K562 (cell line): ENCODE data around the gene NAP1L1. TPM values are rescaled to one million over a fixed set of nuclear protein-coding genes. Genes with fewer than 3 reads are reported as not detected.

ENCODE experiments used
- ARID4B ChIP-seq: sonication (generic); formaldehyde crosslinking; IDR thresholded peaks from 2 replicates; pipeline ENCODE4 v1.8.0; 2022; ENCODE audit warnings: mild to moderate bottlenecking, missing genetic modification reagents
- CBX8 ChIP-seq: fragments of 200-600 bp; sonication (generic); IDR thresholded peaks from 2 replicates; pipeline ENCODE4 v1.6.1; 2012; ENCODE audit warnings: borderline replicate concordance, mixed run types, low read depth, mild to moderate bottlenecking, moderate library complexity, mixed read lengths, low read length, control low read depth, inconsistent platforms; ENCODE audit not compliant: poor library complexity, severe bottlenecking; ENCODE audit errors: extremely low read depth
- DIDO1 ChIP-seq: fragments of 450-650 bp; IDR thresholded peaks from 2 replicates; pipeline ENCODE4 v1.6.1; 2016; ENCODE audit warnings: low read depth, missing biosample characterization, missing genetic modification characterization
- DMBX1 ChIP-seq: fragments of 250-450 bp; sonication (Bioruptor Pico); IDR thresholded peaks from 2 replicates; pipeline ENCODE4 v1.8.0; 2022; ENCODE audit warnings: inconsistent platforms, mild to moderate bottlenecking, moderate library complexity, borderline replicate concordance
- E2F5 ChIP-seq: sonication (generic); formaldehyde crosslinking; IDR thresholded peaks from 2 replicates; pipeline ENCODE4 v1.8.0; 2022; ENCODE audit warnings: mild to moderate bottlenecking, missing genetic modification reagents
- FOXP4 ChIP-seq: sonication (generic); formaldehyde crosslinking; IDR thresholded peaks from 2 replicates; pipeline ENCODE4 v1.8.0; 2022; ENCODE audit warnings: mild to moderate bottlenecking, missing genetic modification reagents, borderline replicate concordance
- GTF2E2 ChIP-seq: fragments of 200-800 bp; sonication (Bioruptor generic); IDR thresholded peaks from 2 replicates; pipeline ENCODE4 v1.6.1; 2016; ENCODE audit warnings: missing genetic modification characterization, missing compliant biosample characterization
- JUN ChIP-seq, 2 experiments: sonication (generic) in 1 of 2; formaldehyde crosslinking in 1 of 2; IDR thresholded peaks; 2 replicates each; pipeline versions ENCODE4 v1.6.1 to v1.8.0; 2012 to 2022; ENCODE audit warnings: borderline replicate concordance in 2 of 2, mild to moderate bottlenecking in 2 of 2, improper control_type of control experiment in 1 of 2, low read depth in 1 of 2, low read length in 1 of 2, missing genetic modification reagents in 1 of 2
- NR4A1 ChIP-seq, 2 experiments: fragments of 250-450 bp in 1 of 2; fragments of 450-650 bp in 1 of 2; sonication (Bioruptor Pico) in 1 of 2; IDR thresholded peaks; 2 replicates each; pipeline versions ENCODE4 v1.4.0 to v1.6.1; 2016 to 2020; ENCODE audit warnings: mild to moderate bottlenecking in 2 of 2, missing compliant biosample characterization in 1 of 2, missing genetic modification characterization in 1 of 2, moderate library complexity in 1 of 2
- SIN3A ChIP-seq, 2 experiments: fragments of 150-350 bp in 1 of 2; IDR thresholded peaks; 2 replicates each; pipeline ENCODE4 v1.6.1; 2011 to 2016; ENCODE audit warnings: borderline replicate concordance in 2 of 2, low read depth in 2 of 2, low read length in 2 of 2, mild to moderate bottlenecking in 2 of 2, moderate library complexity in 2 of 2; ENCODE audit not compliant: control insufficient read depth in 1 of 2
- ZKSCAN1 ChIP-seq: fragments of 150-350 bp; IDR thresholded peaks from 2 replicates; pipeline ENCODE4 v1.6.1; 2016; ENCODE audit warnings: low read depth, low read length
- ZNF764 ChIP-seq: fragments of 250-450 bp; sonication (Bioruptor Pico); IDR thresholded peaks from 2 replicates; pipeline ENCODE4 v1.4.0; 2020; ENCODE audit warnings: low read depth, mild to moderate bottlenecking, moderate library complexity
- ZSCAN29 ChIP-seq: fragments of 450-650 bp; IDR thresholded peaks from 2 replicates; pipeline ENCODE4 v1.6.1; 2017
- polyA plus RNA-seq, 8 experiments: library from polyadenylated mRNA; depleted of rRNA in 4 of 8; stranded (reverse) in 5 of 8; unstranded in 3 of 8; fragments of >200 nt; fragmentation: Nextera tagmentation in 2 of 8; fragmentation: Illumina TruSeq in 1 of 8; extraction: Ambion mirVana in 2 of 8; extraction: Trizol in 1 of 8; gene quantifications; 2 replicates each; pipeline versions ENCODE4 v1.2.1 to v1.2.3, GENCODE V29; 2011 to 2014; ENCODE audit warnings: inconsistent platforms in 1 of 8, missing spikeins in 1 of 8
- total RNA-seq, 7 experiments: library from RNA; depleted of rRNA in 6 of 7; stranded (reverse); fragments of >200 nt in 6 of 7; fragmentation: Illumina TruSeq in 2 of 7; extraction: Trizol in 2 of 7; gene quantifications; 2 replicates each; pipeline versions ENCODE4 v1.2.1 to v1.2.3, GENCODE V29; 2011 to 2021; ENCODE audit warnings: low replicate concordance in 1 of 7
- TF ChIP-seq, protein P1 (sequence below): conservative IDR thresholded peaks from 2 replicates; pipeline ENCODE4 v1.6.1; 2011; ENCODE audit warnings: low read depth, mild to moderate bottlenecking, low read length; ENCODE audit not compliant: control insufficient read depth

Gene NAP1L1
- total and polyA plus RNA-seq, 9 of the 15 experiments (the other 6 are each of a cell fraction or from before 2014, with no cell fraction given), result 287 to 747 (median 450) TPM

DNA sequence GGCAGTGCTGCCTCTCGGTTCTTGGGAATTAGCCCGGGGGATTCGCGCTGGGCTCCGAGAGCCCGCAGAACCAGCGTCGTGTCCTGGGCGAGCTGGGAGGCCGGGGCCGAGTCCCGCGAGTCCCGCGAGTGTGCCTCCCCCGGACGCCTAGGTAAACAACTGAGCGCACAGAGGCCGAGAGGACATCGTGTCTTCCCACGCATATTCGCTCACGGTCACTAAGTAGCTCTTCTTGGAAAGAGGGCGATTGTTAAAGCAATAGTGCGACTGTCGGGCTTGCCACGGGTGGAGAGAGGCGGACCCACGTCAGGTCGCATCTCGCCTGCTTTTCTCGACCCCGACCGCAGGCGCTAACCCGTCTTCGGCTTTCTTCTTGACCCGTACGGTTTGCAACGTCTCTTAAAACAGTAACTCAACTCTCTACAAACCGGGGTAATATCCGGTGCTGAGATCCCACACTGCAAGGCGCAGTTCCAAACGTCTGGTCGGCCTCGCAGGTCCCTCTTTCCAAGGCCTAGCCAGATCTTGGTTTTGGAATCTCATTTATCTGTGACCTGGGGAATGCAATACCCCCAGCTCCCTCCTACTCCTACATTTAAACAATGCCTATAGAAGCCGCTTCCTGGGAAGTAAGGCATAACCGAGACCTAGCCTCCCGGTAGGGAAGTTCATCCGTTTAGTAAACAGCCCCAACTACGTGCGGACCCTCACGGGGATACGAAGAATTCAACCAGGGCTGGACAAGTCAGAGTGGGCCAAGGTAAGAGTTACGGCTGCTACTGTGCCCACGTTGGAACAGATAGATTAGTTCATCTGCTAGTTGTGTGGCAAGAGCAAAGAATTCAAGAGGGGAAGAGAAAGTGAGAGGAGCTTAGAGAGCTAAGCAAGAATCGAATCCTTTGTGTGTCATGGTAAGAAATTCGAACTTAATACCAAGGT, 52.2 kb downstream of the NAP1L1 start (continued):
- no peak for TF ChIP-seq NR4A1 (CRISPR knock-in tag; IDR thresholded peaks at IDR 0.05)
- 0 out of 2 replicates have a peak, but pooled peaks have one; percentile 17 for TF ChIP-seq NR4A1 (tag; IDR thresholded peaks at IDR 0.05)
- no peak for TF ChIP-seq JUN (IDR thresholded peaks at IDR 0.05; ENCODE audit: borderline replicate concordance, low read depth, low read length)
- TF ChIP-seq JUN (CRISPR knock-in tag; IDR thresholded peaks at IDR 0.05; ENCODE audit: borderline replicate concordance), result 0 out of 2 replicates have a peak, but pooled peaks have one; percentile 67
- TF ChIP-seq, protein P1, sequence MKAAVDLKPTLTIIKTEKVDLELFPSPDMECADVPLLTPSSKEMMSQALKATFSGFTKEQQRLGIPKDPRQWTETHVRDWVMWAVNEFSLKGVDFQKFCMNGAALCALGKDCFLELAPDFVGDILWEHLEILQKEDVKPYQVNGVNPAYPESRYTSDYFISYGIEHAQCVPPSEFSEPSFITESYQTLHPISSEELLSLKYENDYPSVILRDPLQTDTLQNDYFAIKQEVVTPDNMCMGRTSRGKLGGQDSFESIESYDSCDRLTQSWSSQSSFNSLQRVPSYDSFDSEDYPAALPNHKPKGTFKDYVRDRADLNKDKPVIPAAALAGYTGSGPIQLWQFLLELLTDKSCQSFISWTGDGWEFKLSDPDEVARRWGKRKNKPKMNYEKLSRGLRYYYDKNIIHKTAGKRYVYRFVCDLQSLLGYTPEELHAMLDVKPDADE, result no peak
- 0 out of 2 replicates have a peak, but pooled peaks have one; percentile 47 for TF ChIP-seq GTF2E2 (tag)
- no peak for TF ChIP-seq FOXP4 (CRISPR knock-in tag)
- 0 out of 2 replicates have a peak, but pooled peaks have one; percentile 20 for TF ChIP-seq ZSCAN29
- TF ChIP-seq ARID4B (CRISPR knock-in tag), result 0 out of 2 replicates have a peak, but pooled peaks have one; percentile 11
- TF ChIP-seq DIDO1 (tag), result no peak
- TF ChIP-seq SIN3A (IDR thresholded peaks at IDR 0.05; ENCODE audit: borderline replicate concordance in 2 of 2, control insufficient read depth in 1 of 2, low read depth in 2 of 2, low read length in 2 of 2), result no peak
- no peak for TF ChIP-seq ZKSCAN1
- TF ChIP-seq ZNF764 (CRISPR knock-in tag), result no peak
- no peak for TF ChIP-seq E2F5 (CRISPR knock-in tag)
- no peak for TF ChIP-seq CBX8
- 0 out of 2 replicates have a peak, but pooled peaks have one; percentile 11 for TF ChIP-seq DMBX1 (CRISPR knock-in tag)
